ENCODE data around the gene PDE7B.

Gene PDE7B

DNA sequence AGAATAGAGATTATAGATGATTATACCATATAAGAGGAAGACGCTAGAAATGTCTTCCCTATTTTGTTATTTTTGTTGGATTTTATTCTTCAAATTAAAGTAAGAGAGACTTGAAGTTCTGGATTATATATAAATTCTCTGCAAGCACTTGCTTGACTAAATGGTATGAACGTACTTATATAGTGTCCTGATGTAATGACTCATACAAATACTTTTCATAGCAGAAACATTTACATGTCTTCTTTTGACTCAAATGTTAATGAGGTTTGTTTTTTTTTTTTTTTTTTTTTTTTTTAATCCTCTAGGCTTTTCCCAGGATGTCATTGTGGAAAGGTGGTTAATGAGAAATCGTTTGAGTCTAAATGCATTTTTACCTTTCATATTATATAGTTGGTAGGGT lies 55.0 kb downstream of the PDE7B start:
- Histone ChIP-seq H3K4me1 (ENCODE audit: insufficient read depth, low read length, poor library complexity, severe bottlenecking) (no peaks in the 10 kb centered on the region), H3K4me3 (ENCODE audit: low read length, poor library complexity, severe bottlenecking) (no peak overlapping the region)
- TF ChIP-seq, protein P1, sequence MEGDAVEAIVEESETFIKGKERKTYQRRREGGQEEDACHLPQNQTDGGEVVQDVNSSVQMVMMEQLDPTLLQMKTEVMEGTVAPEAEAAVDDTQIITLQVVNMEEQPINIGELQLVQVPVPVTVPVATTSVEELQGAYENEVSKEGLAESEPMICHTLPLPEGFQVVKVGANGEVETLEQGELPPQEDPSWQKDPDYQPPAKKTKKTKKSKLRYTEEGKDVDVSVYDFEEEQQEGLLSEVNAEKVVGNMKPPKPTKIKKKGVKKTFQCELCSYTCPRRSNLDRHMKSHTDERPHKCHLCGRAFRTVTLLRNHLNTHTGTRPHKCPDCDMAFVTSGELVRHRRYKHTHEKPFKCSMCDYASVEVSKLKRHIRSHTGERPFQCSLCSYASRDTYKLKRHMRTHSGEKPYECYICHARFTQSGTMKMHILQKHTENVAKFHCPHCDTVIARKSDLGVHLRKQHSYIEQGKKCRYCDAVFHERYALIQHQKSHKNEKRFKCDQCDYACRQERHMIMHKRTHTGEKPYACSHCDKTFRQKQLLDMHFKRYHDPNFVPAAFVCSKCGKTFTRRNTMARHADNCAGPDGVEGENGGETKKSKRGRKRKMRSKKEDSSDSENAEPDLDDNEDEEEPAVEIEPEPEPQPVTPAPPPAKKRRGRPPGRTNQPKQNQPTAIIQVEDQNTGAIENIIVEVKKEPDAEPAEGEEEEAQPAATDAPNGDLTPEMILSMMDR (conservative IDR thresholded peaks at IDR 0.05; ENCODE audit: low read length): no peak
- TF ChIP-seq EZH2phosphoT487 (IDR thresholded peaks at IDR 0.05; ENCODE audit: borderline replicate concordance): no peak

DNA sequence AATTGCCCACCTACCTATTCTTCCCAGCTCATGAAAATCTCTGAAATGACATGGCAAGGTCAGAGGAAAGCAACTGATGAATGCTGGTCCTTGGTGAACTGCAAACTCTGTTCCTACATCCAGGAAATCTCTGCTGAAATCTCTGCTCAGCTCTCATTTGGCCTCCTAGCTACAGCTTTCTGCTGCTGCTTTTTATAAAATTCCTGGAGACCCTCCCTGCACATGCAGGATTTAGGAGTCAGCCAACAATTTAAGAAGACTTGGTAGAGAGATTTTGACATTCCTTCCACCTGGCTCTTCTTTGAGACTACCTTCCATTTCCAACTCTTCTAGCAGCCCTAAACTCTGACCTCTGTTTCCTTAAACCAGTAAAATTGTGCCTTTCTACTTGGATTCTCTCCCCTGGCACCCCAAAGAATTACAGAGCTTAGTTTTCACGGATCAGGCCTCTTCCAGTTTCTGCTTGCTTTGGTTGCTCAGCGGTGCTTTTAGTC lies 55.5 kb downstream of the PDE7B start:
- no peak overlapping the region for H3K4me3 ChIP-seq (ENCODE audit: low read length, poor library complexity, severe bottlenecking)
- H3K9ac ChIP-seq (ENCODE audit: low read depth, low read length, poor library complexity, severe bottlenecking): no peak overlapping the region
- no peaks in the 10 kb centered on the region for H3K27me3 ChIP-seq (ENCODE audit: insufficient read depth, low read length, poor library complexity, severe bottlenecking)
- no peaks in the 10 kb centered on the region for H3K79me2 ChIP-seq (ENCODE audit: insufficient read depth, low read length)
- no peak overlapping the region for H3K4me2 ChIP-seq (ENCODE audit: low read depth, low read length, poor library complexity, severe bottlenecking)
- H2AFZ ChIP-seq (ENCODE audit: low read length): no peak overlapping the region
- TF ChIP-seq EZH2phosphoT487 (IDR thresholded peaks at IDR 0.05; ENCODE audit: borderline replicate concordance): no peak
- TF ChIP-seq, protein P1 (conservative IDR thresholded peaks at IDR 0.05; ENCODE audit: low read length): no peak
- no peaks in the 10 kb centered on the region for H3K4me1 ChIP-seq (ENCODE audit: insufficient read depth, low read length, poor library complexity, severe bottlenecking)
- H3K9me2 ChIP-seq (replicated peaks; ENCODE audit: low read depth, low read length): no peaks in the 10 kb centered on the region
- H4K20me1 ChIP-seq (ENCODE audit: insufficient read depth, low read length, poor library complexity, severe bottlenecking): no peaks in the 10 kb centered on the region
- no peaks in the 10 kb centered on the region for H3K36me3 ChIP-seq (ENCODE audit: insufficient read depth, low read length)
- H3K9me3 ChIP-seq (ENCODE audit: insufficient read depth, low read depth, low read length): no peaks in the 10 kb centered on the region
- no peaks in the 10 kb centered on the region for H3F3A ChIP-seq (ENCODE audit: low read depth)

More for the DNA sequence above, 55.0 kb downstream of the PDE7B start:
- Histone ChIP-seq H3K9me2 (replicated peaks; ENCODE audit: low read depth, low read length) (no peaks in the 10 kb centered on the region), H4K20me1 (ENCODE audit: insufficient read depth, low read length, poor library complexity, severe bottlenecking) (no peaks in the 10 kb centered on the region), H3K27me3 (ENCODE audit: insufficient read depth, low read length, poor library complexity, severe bottlenecking) (no peaks in the 10 kb centered on the region), H3K9me3 (ENCODE audit: insufficient read depth, low read depth, low read length) (no peaks in the 10 kb centered on the region), H3K36me3 (ENCODE audit: insufficient read depth, low read length) (no peaks in the 10 kb centered on the region), H3K4me2 (ENCODE audit: low read depth, low read length, poor library complexity, severe bottlenecking) (no peak overlapping the region), H3K79me2 (ENCODE audit: insufficient read depth, low read length) (no peaks in the 10 kb centered on the region), H3F3A (ENCODE audit: low read depth) (no peaks in the 10 kb centered on the region), H3K9ac (ENCODE audit: low read depth, low read length, poor library complexity, severe bottlenecking) (no peak overlapping the region), H2AFZ (ENCODE audit: low read length) (no peak overlapping the region)

DNA sequence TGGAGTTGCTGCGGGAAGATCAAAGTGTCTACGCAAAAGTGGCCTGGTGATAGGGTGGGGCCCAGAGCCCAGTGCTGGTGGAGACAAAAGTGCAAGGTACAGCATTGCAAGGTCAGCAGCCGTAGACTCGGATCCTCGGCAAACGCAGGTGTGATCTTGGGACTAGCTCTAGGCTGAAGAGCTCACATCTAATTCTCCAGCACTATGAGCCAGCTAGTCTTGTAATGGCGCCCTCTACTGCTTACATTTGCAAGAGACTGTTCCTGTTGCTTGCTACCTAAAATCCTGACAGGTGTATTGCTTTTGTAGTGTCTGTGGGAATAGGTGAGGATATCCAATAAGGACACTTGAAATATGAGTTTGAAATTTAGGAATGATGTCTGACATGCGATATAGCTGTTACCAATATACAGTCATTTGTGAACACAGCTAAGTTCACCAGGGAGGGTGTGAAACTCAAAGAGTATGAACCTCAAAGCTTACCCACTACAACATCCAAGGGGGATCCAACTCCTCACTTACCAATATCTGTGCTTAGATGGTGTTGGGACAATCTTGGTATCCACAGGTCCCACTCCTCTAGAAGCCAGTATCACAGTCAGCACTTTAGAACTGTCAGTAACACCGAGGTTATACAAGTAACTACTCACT lies 58.4 kb downstream of the PDE7B start:
- H3K9ac ChIP-seq (ENCODE audit: low read depth, low read length, poor library complexity, severe bottlenecking): no peak overlapping the region
- no peaks in the 10 kb centered on the region for H3F3A ChIP-seq (ENCODE audit: low read depth)
- H3K4me2 ChIP-seq (ENCODE audit: low read depth, low read length, poor library complexity, severe bottlenecking): no peak overlapping the region
- H3K4me1 ChIP-seq (ENCODE audit: insufficient read depth, low read length, poor library complexity, severe bottlenecking): no peaks in the 10 kb centered on the region
- H2AFZ ChIP-seq (ENCODE audit: low read length): no peak overlapping the region
- no peak overlapping the region for H3K4me3 ChIP-seq (ENCODE audit: low read length, poor library complexity, severe bottlenecking)
- no peaks in the 10 kb centered on the region for H3K36me3 ChIP-seq (ENCODE audit: insufficient read depth, low read length)
- no peaks in the 10 kb centered on the region for H3K9me2 ChIP-seq (replicated peaks; ENCODE audit: low read depth, low read length)
- H3K79me2 ChIP-seq (ENCODE audit: insufficient read depth, low read length): no peaks in the 10 kb centered on the region
- no peaks in the 10 kb centered on the region for H3K27me3 ChIP-seq (ENCODE audit: insufficient read depth, low read length, poor library complexity, severe bottlenecking)
- no peaks in the 10 kb centered on the region for H3K9me3 ChIP-seq (ENCODE audit: insufficient read depth, low read depth, low read length)
- no peak for TF ChIP-seq EZH2phosphoT487 (IDR thresholded peaks at IDR 0.05; ENCODE audit: borderline replicate concordance)
- TF ChIP-seq, protein P1 (conservative IDR thresholded peaks at IDR 0.05; ENCODE audit: low read length): peak; percentile 95
- no peaks in the 10 kb centered on the region for H4K20me1 ChIP-seq (ENCODE audit: insufficient read depth, low read length, poor library complexity, severe bottlenecking)
